Jurkat, Clone E6-1 (cell line): ENCODE data around the gene FOXO3.

Experiments used
- DNase-seq: peaks from one replicate; pipeline ENCODE4 v3.0.0-alpha.2; 2011; ENCODE audit warnings: low read depth, low spot score
- H3K4me3 ChIP-seq: 2 replicates; pipeline ENCODE4 v1.5.1; 2011; ENCODE audit warnings: mild to moderate bottlenecking, low read length, control low read depth, moderate library complexity

FOXO3 gene

GRCh38 chr6:108589244-108589791 is 28.6 kb downstream of the FOXO3 start:
- no peak overlapping the region for H3K4me3 ChIP-seq
- DNase-seq, result no peak

- no peak for DNase-seq
- H3K4me3 ChIP-seq, result no peak overlapping the region
Measured at GRCh38 chr6:108591040-108591816, 30.5 kb downstream of the FOXO3 start.

- no peak overlapping the region for H3K4me3 ChIP-seq
- peak; percentile 96 for DNase-seq
Measured at GRCh38 chr6:108592371-108593337, 31.9 kb downstream of the FOXO3 start.

- no peak overlapping the region for H3K4me3 ChIP-seq
- DNase-seq, result no peak
Measured at GRCh38 chr6:108594151-108594550, 33.4 kb downstream of the FOXO3 start.

GRCh38 chr6:108594640-108595039 is 33.9 kb downstream of the FOXO3 start:
- DNase-seq, result no peak
- no peak overlapping the region for H3K4me3 ChIP-seq

- H3K4me3 ChIP-seq, result no peak overlapping the region
- DNase-seq, result no peak
Measured at GRCh38 chr6:108596956-108597355, 36.2 kb downstream of the FOXO3 start.

- no peak overlapping the region for H3K4me3 ChIP-seq
- no peak for DNase-seq
Measured at GRCh38 chr6:108597572-108598304, 37.0 kb downstream of the FOXO3 start.

- no peak for DNase-seq
- no peak overlapping the region for H3K4me3 ChIP-seq
Measured at GRCh38 chr6:108598305-108598863, 37.7 kb downstream of the FOXO3 start.

GRCh38 chr6:108604156-108604555 is 43.4 kb downstream of the FOXO3 start:
- DNase-seq, result no peak
- H3K4me3 ChIP-seq, result no peak overlapping the region

- H3K4me3 ChIP-seq, result no peak overlapping the region
Measured at GRCh38 chr6:108606250-108606690, 45.6 kb downstream of the FOXO3 start.

GRCh38 chr6:108608453-108609275 is 47.9 kb downstream of the FOXO3 start:
- DNase-seq, result no peak
- no peak overlapping the region for H3K4me3 ChIP-seq

More at GRCh38 chr6:108606250-108606690, 45.6 kb downstream of the FOXO3 start:
- no peak for DNase-seq

- DNase-seq, result peak; percentile 38
- H3K4me3 ChIP-seq, result no peak overlapping the region
Measured at GRCh38 chr6:108609276-108609769, 48.6 kb downstream of the FOXO3 start.

- DNase-seq, result no peak
- no peak overlapping the region for H3K4me3 ChIP-seq
Measured at GRCh38 chr6:108610270-108610839, 49.6 kb downstream of the FOXO3 start.

GRCh38 chr6:108610957-108611586 is 50.4 kb downstream of the FOXO3 start:
- no peak overlapping the region for H3K4me3 ChIP-seq
- DNase-seq, result no peak

- H3K4me3 ChIP-seq, result no peak overlapping the region
- no peak for DNase-seq
Measured at GRCh38 chr6:108612852-108613251, 52.1 kb downstream of the FOXO3 start.

- no peak for DNase-seq
- no peak overlapping the region for H3K4me3 ChIP-seq
Measured at GRCh38 chr6:108616544-108616943, 55.8 kb downstream of the FOXO3 start.

GRCh38 chr6:108616973-108617372 is 56.3 kb downstream of the FOXO3 start:
- DNase-seq, result no peak
- H3K4me3 ChIP-seq, result no peak overlapping the region
